ENCODE measurements around the gene TLE4.

TLE4 gene

GRCh38 chr9:79694208-79694607 lies 122.4 kb downstream of the TLE4 start:
- DNase-seq, result no peak

- no peak for DNase-seq
Observed at GRCh38 chr9:79694676-79695400, 123.1 kb downstream of the TLE4 start.

DNA sequence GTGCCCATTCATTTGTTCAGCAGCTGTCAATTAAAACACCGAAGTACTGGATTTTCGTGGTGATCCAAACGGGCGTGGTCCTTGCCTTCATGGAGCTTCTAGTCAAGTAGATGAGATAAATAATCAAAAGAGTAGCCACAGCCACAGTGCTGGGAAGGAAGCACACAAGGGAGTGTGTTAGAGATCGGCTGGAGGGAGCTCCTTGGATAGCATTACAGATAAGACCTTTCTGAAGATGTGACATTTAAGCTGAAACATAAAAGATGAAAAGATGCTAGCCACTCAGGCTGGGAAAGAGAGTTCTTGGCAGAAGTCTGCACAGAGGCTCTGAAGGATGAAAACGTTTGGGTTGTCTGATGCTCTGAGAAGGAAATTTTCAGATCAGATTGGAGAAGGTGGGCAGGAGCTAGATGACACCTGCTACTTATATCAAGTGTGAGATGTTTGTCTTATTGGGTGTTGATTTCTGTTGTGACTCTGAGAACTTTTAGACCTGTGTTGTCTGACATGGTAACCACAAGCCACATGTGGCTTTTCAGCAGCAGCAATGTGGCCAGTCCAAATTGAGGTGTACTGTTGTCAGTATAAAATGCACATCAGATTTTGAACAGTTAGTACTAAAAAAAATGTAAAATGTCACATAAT lies 123.9 kb downstream of the TLE4 start:
- DNase-seq, result no peak

GRCh38 chr9:79698967-79699366 lies 127.2 kb downstream of the TLE4 start:
- no peak for DNase-seq

DNA sequence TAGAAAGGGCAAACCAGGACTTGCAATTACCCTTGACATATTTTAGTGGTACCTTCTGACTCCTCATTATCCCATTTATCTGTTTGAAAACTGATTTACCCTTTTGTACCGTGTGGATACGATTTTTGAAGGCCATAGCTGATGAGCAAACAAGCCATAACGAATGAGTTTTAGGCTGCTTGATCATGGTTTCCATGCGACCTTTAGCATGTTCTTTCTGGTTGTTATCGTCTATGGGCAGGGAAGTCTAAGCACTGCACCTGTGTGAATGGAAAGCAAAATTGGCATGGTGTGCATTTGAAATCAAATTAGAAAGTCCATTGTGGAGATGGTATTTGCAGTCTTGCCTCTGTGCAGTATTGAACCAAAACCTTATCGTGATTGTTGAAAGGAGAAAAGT lies 127.7 kb downstream of the TLE4 start:
- no peak for DNase-seq

- DNase-seq, result no peak
Observed at GRCh38 chr9:79700607-79701360, 129.0 kb downstream of the TLE4 start.

- DNase-seq, result no peak
Observed at GRCh38 chr9:79701651-79702050, 129.9 kb downstream of the TLE4 start.

DNA sequence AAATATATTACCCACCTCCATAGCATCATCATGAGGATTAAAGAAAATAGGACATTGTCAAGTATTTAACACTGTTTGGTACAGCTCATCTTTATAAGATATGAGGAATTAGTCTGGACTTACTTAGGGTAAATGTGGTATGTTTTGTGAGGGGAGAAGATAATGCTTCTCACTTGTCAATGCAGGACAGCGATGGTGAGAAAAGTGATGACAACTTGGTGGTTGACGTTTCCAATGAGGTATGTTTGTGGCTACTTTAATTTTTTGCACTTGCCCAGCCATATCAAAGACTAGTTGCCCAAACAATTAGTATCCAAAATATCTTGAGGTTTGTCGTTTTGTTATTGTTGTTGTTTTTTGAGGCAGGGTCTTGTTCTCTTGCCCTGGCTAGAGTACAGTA lies 133.9 kb downstream of the TLE4 start:
- DNase-seq, result no peak

DNA sequence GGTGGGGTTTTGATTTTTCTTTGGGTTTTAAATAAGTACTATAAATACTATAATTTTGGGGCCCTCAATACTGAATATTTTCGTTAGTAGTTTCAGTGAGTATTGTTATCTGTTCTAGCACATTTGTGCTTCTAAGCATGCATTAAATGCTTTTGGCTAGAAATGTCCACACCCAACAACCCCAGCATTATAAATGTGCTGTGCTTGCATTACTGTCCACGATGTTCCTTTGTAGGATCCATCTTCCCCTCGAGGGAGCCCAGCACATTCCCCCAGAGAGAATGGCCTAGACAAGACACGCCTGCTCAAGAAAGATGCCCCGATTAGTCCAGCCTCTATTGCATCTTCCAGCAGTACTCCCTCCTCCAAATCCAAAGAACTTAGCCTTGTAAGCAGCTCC lies 134.7 kb downstream of the TLE4 start:
- DNase-seq, result no peak

GRCh38 chr9:79707589-79707988 lies 135.8 kb downstream of the TLE4 start:
- no peak for DNase-seq

DNA sequence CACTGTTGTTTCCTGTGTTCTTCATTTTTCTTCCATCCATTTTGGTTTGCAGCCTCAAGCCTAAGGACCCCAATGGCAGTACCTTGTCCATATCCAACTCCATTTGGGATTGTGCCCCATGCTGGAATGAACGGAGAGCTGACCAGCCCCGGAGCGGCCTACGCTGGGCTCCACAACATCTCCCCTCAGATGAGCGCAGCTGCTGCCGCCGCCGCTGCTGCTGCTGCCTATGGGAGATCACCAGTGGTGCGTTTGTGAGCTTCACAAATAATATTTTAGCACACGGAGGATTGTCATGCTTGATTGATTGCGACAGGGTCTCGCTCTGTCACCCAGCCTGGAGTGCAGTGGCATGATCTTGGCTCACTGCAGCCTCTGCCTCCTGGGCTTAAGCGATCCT lies 136.8 kb downstream of the TLE4 start:
- DNase-seq, result no peak

DNA sequence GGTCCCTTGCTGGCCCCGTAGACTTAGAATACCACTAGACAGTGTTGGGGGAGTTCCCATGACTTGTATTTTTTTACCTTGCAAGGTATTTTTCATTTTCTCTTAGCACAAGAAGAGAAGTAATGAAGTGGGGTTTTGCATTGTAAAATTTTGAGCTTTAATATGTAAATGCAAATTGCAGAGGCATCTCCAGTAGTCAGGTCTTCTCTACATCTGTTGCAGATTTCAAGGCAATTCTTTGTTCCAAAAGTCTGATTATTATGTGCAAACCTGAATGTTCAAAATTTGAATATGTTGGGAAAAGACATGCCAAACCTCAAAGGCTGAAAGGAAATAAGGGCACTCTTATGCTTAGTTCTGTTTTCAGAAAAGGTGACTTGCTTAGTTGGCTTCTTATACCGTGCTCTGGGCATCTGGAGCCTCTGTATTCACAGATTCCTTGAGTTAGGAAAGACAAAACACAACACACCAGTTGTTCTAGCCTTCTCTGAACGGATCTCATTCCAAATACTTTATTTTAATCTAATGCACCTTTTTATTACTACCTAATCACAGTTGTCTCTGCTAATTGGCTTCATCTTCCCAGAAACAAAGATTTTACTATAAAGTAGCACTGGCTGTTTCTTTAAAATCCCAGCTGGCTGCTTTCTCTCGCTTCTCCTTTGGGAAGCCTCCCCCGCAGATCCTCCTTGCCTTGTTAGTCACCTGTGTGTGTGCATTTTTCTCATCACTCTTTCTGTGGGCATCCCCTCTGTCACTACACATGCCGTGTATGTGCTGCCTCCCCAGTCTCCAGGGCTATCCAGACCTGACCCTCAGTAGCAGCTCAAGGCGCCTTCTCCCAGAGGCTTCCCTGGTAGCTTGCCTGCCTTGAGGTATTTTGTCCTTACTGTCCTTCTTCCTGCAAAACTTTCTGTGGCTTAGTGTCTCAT lies 138.2 kb downstream of the TLE4 start:
- no peak for DNase-seq

DNA sequence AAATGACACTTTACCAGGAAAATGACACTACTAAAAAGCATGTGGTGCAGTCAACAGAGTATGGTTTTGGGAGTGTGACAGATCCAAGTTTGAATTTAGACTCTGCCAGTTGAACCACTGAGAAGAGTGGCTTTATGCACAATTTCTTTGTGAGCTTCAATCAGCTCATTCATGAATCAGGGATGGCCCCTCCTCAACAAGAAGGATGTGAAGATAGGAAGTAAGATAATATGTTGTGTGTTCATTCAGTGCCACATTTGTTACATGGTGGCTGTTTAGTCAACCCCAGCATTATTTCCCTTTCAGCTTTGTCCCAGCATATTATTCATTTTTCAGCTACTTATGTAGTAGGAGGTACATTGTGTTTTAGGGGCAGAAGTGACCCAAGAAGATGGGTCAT lies 140.1 kb downstream of the TLE4 start:
- DNase-seq, result no peak

- DNase-seq, result no peak
Observed at GRCh38 chr9:79719021-79719420, 147.3 kb downstream of the TLE4 start.

DNA sequence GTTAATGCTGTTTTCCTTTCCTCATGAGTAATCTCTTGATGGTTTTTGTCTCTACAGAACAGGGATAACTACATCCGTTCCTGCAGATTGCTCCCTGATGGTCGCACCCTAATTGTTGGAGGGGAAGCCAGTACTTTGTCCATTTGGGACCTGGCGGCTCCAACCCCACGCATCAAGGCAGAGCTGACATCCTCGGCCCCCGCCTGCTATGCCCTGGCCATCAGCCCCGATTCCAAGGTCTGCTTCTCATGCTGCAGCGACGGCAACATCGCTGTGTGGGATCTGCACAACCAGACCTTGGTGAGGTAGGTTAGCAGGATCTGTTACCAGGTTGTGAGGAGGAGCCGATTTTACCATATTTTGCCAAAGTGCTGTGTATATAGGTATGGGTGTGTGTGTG lies 148.2 kb downstream of the TLE4 start:
- no peak for DNase-seq

GRCh38 chr9:79731171-79731890 lies 159.6 kb downstream of the TLE4 start:
- DNase-seq, result no peak

- no peak for DNase-seq
Observed at GRCh38 chr9:79735023-79735779, 163.4 kb downstream of the TLE4 start.

DNA sequence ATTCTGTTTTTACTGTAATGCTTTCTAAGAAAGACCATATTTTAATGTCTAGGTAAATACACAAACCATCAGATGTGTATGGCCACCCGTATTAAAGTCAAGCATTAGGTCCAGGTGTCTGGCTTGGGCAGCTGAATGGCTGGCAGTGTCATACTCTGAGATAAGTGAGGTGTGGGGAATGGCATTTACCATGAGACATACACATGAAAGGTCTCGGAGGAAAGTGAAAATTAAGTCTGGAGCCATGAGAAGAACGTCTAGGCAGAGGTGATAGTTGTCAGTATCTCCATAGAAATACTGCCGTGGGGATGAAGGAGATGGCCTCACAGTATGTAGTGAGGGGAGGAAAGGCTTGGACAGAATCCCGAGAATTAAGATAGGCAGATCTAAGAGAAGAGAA lies 164.3 kb downstream of the TLE4 start:
- DNase-seq, result no peak

DNA sequence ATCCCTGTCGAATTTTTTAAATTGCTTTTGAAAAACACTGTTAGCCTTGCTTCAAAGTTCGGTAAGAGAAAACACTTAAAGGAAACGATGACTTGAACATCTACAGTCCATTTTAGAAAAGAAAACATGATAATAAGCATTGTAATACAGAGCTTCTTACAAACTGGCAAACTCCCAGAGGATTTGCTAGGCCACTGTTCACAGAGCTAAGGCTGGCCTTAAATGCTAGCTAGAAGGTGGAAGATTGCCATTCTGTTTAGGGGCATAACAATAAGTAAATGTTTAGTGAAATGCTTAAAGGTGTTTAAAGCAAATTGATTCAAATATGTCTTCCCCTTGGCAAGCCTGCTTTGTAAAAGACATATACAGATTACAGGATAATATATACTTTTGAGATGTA lies 169.6 kb downstream of the TLE4 start:
- DNase-seq, result no peak

DNA sequence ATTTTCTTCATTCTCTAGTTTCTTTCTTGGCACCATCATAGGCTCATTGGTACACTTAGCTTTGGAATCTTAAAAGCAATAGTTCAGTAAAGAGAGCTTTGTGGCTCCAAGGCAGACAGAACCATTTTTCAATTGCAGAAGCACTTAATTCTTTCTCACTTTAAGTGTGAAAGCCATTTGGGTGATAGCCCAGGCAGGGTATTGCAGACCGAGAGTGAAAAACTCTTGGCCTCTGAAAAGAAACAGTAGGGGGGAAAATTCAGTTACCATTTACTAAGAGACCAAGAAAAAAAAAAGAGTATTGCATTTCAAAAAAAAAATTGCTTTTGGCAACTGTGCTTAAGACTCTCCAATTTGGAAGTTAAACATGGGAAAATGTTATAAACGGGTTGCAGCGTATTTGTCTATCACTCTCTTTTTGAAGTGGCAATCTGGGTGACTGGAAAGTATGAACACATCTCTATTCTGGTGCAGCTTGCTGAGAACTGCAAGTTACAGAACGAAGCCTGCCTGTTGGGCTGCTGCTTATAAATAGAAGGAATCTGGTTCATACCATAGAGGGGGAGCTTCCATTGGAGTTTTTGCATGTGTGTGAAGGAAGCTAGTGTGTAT lies 170.5 kb downstream of the TLE4 start:
- no peak for DNase-seq

DNA sequence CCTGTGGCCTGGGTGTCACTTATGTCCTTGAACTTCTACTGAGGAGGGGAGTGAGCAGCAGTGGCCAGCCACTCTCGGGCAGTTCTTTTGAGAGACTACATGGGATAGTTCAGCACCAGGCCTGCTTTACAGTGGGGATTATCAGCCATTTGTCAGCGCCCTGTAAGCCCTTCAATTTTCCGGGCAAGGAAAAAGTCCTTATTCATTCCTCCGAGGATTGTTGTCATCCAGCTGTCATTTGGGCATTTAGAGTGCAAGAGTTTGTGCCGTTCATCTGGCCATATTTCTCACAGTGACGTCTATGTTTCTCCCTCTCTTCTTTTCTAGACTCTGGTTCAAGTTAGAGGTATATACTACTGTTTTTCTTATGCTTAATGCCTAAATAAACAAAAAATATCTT lies 172.8 kb downstream of the TLE4 start:
- DNase-seq, result no peak

Measured in cortex of kidney (tissue), 1 donor.